Smooth muscle cell (in vitro differentiated cells): ENCODE results near the gene ALDH1L1. TPM values are rescaled to one million over a fixed set of nuclear protein-coding genes. Genes with fewer than 3 reads are reported as not detected.

Source experiments
- DNase-seq: peaks from one replicate; lab custom pipeline; 2025; ENCODE audit not compliant: unreplicated experiment; lab: John Stamatoyannopoulos, UW
- H2AFZ ChIP-seq: fragments of 200-600 bp; sonication (generic); 2 replicates; pipeline ENCODE4 v1.6.0; 2016; ENCODE audit warnings: antibody characterized with exemption, low read depth, mild to moderate bottlenecking
- H3F3A ChIP-seq: fragments of 200-600 bp; sonication (generic); 2 replicates; pipeline ENCODE4 v1.6.0; 2017; ENCODE audit warnings: antibody characterized with exemption, low read depth
- H3K27ac ChIP-seq: fragments of 200-600 bp; sonication (generic); 2 replicates; pipeline ENCODE4 v1.5.1; 2016; ENCODE audit warnings: low read depth, mild to moderate bottlenecking
- H3K27me3 ChIP-seq: fragments of 200-600 bp; sonication (generic); 2 replicates; pipeline ENCODE4 v1.6.1; 2016; ENCODE audit warnings: low read depth, mild to moderate bottlenecking
- H3K36me3 ChIP-seq: fragments of 200-600 bp; sonication (generic); 2 replicates; pipeline ENCODE4 v1.5.1; 2016; ENCODE audit warnings: low read depth
- H3K4me1 ChIP-seq: fragments of 200-600 bp; sonication (generic); 2 replicates; pipeline ENCODE4 v1.5.1; 2016; ENCODE audit warnings: low read depth
- H3K4me2 ChIP-seq: fragments of 200-600 bp; sonication (generic); 2 replicates; pipeline ENCODE4 v1.6.0; 2016; ENCODE audit warnings: mild to moderate bottlenecking
- H3K4me3 ChIP-seq: fragments of 200-600 bp; sonication (generic); 2 replicates; pipeline ENCODE4 v1.5.1; 2016; ENCODE audit warnings: mild to moderate bottlenecking
- H3K79me2 ChIP-seq: fragments of 200-600 bp; sonication (generic); 2 replicates; pipeline ENCODE4 v1.6.0; 2016; ENCODE audit warnings: low read depth, mild to moderate bottlenecking
- H3K9ac ChIP-seq: fragments of 200-600 bp; sonication (generic); 2 replicates; pipeline ENCODE4 v1.6.0; 2016; ENCODE audit warnings: low read depth
- H3K9me3 ChIP-seq: fragments of 200-600 bp; sonication (generic); replicated peaks from 2 replicates; pipeline ENCODE4 v1.5.1; 2016; ENCODE audit warnings: low read depth
- H4K20me1 ChIP-seq: fragments of 200-600 bp; sonication (generic); 2 replicates; pipeline ENCODE4 v1.6.0; 2016; ENCODE audit warnings: low read depth
- CTCF ChIP-seq: fragments of 200-600 bp; sonication (generic); IDR thresholded peaks from 2 replicates; pipeline ENCODE4 v1.5.1; 2017; ENCODE audit warnings: borderline replicate concordance, mild to moderate bottlenecking, antibody characterized with exemption; ENCODE audit not compliant: insufficient read depth, poor library complexity, severe bottlenecking
- WGBS: methylation state at CpG from one replicate; pipeline ENCODE4 v1.1.7; 2016; ENCODE audit warnings: low lambda C conversion rate; 5-methylcytosine and 5-hydroxymethylcytosine counted together
- polyA plus RNA-seq: library from polyadenylated mRNA; unstranded; fragments of >200 nt; fragmentation: Nextera tagmentation; extraction: Ambion mirVana; gene quantifications from 2 replicates; pipeline ENCODE4 v1.2.1, GENCODE V29; 2016
- total RNA-seq: library from RNA; depleted of rRNA; stranded (reverse); fragments of >200 nt; gene quantifications from 2 replicates; pipeline ENCODE4 v1.2.3, GENCODE V29; 2014

ALDH1L1 gene
- total and polyA plus RNA-seq, 2 experiments from 2014 or later, result 0.48 TPM; not detected in 1

- no peaks in the 10 kb centered on the region for H3K4me1 ChIP-seq
- no peak overlapping the region for H3K9ac ChIP-seq
- H3K36me3 ChIP-seq, result no peaks in the 10 kb centered on the region
- H3K27ac ChIP-seq, result no peak overlapping the region
- H3K79me2 ChIP-seq, result no peaks in the 10 kb centered on the region
- no peaks in the 10 kb centered on the region for H3K9me3 ChIP-seq
- H3K4me3 ChIP-seq, result no peak overlapping the region
- 87% methylated on average over 18 of the region's 18 CpGs for WGBS
- no peak overlapping the region for H2AFZ ChIP-seq
- no peaks in the 10 kb centered on the region for H3F3A ChIP-seq
- no peaks in the 10 kb centered on the region for H4K20me1 ChIP-seq
- no peak overlapping the region for H3K4me2 ChIP-seq
- TF ChIP-seq CTCF, result no peak
- no peaks in the 10 kb centered on the region for H3K27me3 ChIP-seq
- DNase-seq, result no peak
Observed at GRCh38 chr3:126158016-126158911, 22.1 kb downstream of the ALDH1L1 start.

GRCh38 chr3:126157083-126157768 lies 23.2 kb downstream of the ALDH1L1 start:
- Histone ChIP-seq H3K4me2 (no peak overlapping the region), H3K9me3 (no peaks in the 10 kb centered on the region), H3K4me3 (no peak overlapping the region), H3K79me2 (no peaks in the 10 kb centered on the region), H3K4me1 (no peaks in the 10 kb centered on the region), H2AFZ (no peak overlapping the region), H3K27me3 (no peaks in the 10 kb centered on the region), H3K9ac (no peak overlapping the region), H3K27ac (no peak overlapping the region), H3F3A (no peaks in the 10 kb centered on the region), H3K36me3 (no peaks in the 10 kb centered on the region), H4K20me1 (no peaks in the 10 kb centered on the region)
- no peak for DNase-seq
- 97% methylated on average over 25 of the region's 26 CpGs for WGBS
- TF ChIP-seq CTCF, result no peak

- no peaks in the 10 kb centered on the region for H3K79me2 ChIP-seq
- TF ChIP-seq CTCF, result no peak
- H3K4me2 ChIP-seq, result no peak overlapping the region
- H3F3A ChIP-seq, result no peaks in the 10 kb centered on the region
- H3K9me3 ChIP-seq, result no peaks in the 10 kb centered on the region
- no peak overlapping the region for H3K4me3 ChIP-seq
- H3K9ac ChIP-seq, result no peak overlapping the region
- no peaks in the 10 kb centered on the region for H3K4me1 ChIP-seq
- H3K27ac ChIP-seq, result no peak overlapping the region
- no peak overlapping the region for H2AFZ ChIP-seq
- 85% methylated on average over 8 of the region's 8 CpGs for WGBS
- no peaks in the 10 kb centered on the region for H4K20me1 ChIP-seq
- H3K36me3 ChIP-seq, result no peaks in the 10 kb centered on the region
- H3K27me3 ChIP-seq, result no peaks in the 10 kb centered on the region
- no peak for DNase-seq
Observed at GRCh38 chr3:126156468-126156867, 23.9 kb downstream of the ALDH1L1 start.
